Right lobe of liver (tissue), 6 donors: ENCODE measurements around the gene FAM228B. TPM values are rescaled to one million over a fixed set of nuclear protein-coding genes. Genes with fewer than 3 reads are reported as not detected.

ENCODE experiments used
- ATAC-seq, 4 donors: fragments of 200-7000 bp; cut with Tn5 transposase; one replicate each; pipeline ENCODE4 v1.9.1; 2020; ENCODE audit warnings: mild to moderate bottlenecking in 4 of 4, moderate library complexity in 4 of 4
- DNase-seq, 3 donors: peaks; one replicate each; pipeline ENCODE4 v3.0.0-alpha.2; 2020
- H3K27ac ChIP-seq, 3 donors: fragments of 200-600 bp; one replicate each; pipeline ENCODE4 v1.8.0; 2022
- H3K27me3 ChIP-seq, 2 donors: fragments of 200-600 bp; one replicate each; pipeline ENCODE4 v1.8.0; 2022
- H3K36me3 ChIP-seq, 4 donors: fragments of 200-600 bp; sonication (generic) in 1 of 4; one replicate each; pipeline versions ENCODE4 v1.5.1 to v1.8.0; 2017 to 2022; ENCODE audit warnings: control low read depth in 1 of 4
- H3K4me1 ChIP-seq, 4 donors: fragments of 200-600 bp; sonication (generic) in 1 of 4; one replicate each; pipeline versions ENCODE4 v1.5.1 to v1.8.0; 2017 to 2022; ENCODE audit warnings: control low read depth in 1 of 4
- H3K4me3 ChIP-seq, 3 donors: fragments of 200-600 bp; one replicate each; pipeline ENCODE4 v1.8.0; 2022
- H3K9me3 ChIP-seq, 4 donors: fragments of 200-600 bp; sonication (generic) in 1 of 4; one replicate each; pipeline versions ENCODE4 v1.5.1 to v1.8.0; 2017 to 2022; ENCODE audit warnings: control low read depth in 1 of 4
- POLR2A ChIP-seq: fragments of 450-650 bp; IDR thresholded peaks from one replicate; pipeline ENCODE4 v1.6.1; 2017; ENCODE audit warnings: antibody characterized with exemption, mild to moderate bottlenecking
- WGBS: methylation state at CpG from one replicate; pipeline ENCODE4 v1.1.6; 2018; ENCODE audit warnings: low coverage, low lambda C conversion rate; ENCODE audit not compliant: insufficient coverage; ENCODE audit errors: missing lambda C conversion rate; 5-methylcytosine and 5-hydroxymethylcytosine counted together
- intact Hi-C, 2 donors: fragments of 100-400 bp; cut with DNase I; formaldehyde crosslinking; loops; one replicate each; pipeline versions ENCODE4 v1.11.2 to v1.14.1; 2022
- total RNA-seq, 6 experiments: library from RNA; depleted of rRNA in 2 of 6; stranded (reverse); fragments of >200 nt in 2 of 6; fragmentation: NEBNext Ultra II Directional in 3 of 6; extraction: Animal tissue kit (Norgen Biotek cat#: 25700) in 3 of 6; gene quantifications; one replicate each; pipeline versions ENCODE4 v1.1.0 to v1.2.4, GENCODE V29; 2016 to 2023
- TF ChIP-seq, protein P1 (sequence below), 4 donors: fragments of 200-600 bp in 3 of 4; fragments of 450-650 bp in 1 of 4; IDR thresholded peaks; one replicate each; pipeline versions ENCODE4 v1.5.1 to v1.8.0; 2016 to 2022; ENCODE audit warnings: antibody characterized with exemption in 4 of 4, mild to moderate bottlenecking in 2 of 4
- donor health status: DM: no; HTN: yes; CAD: no.
- donor health status: DM: no; HTN: no; CAD: no.
- donor health status: DM: no; HTN: no; CAD: no.
- donor health status: DM: no; HTN: yes; CAD: no.
- donor health status: DM: no; HTN: yes; CAD: no.

FAM228B gene
- total RNA-seq, 6 experiments from 2014 or later = 2.8 to 4.6 (median 3.7) TPM

DNA sequence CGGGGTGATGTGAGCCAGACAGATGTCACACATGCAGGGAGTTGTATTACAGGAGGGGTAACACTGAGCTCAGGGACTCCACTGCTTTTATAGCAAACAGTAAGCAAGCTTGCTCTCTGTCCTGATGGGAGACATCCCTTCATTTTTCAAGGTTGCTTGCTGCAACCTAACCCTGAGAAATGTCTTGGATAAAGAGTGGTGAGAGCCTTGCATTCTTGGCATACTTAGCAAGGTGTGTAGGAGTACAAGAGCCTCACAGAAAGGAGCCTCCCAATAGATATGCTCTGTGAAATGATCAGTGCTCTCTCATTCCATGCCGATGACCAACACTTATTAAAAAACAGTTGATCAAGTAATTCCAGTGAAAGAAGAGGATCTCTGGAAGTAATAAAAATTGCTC, 8.2 kb upstream of the FAM228B start:
- Histone ChIP-seq H3K27ac (no peak overlapping the region), H3K4me3 (no peak overlapping the region), H3K4me1 (no peaks in the 10 kb centered on the region), H3K36me3 (no peaks in the 10 kb centered on the region), H3K9me3 (no peaks in the 10 kb centered on the region), H3K27me3 (no peaks in the 10 kb centered on the region)
- DNase-seq = no peak
- ATAC-seq = no peak
- 50% methylated on average over 2 of the region's 2 CpGs for WGBS
- intact Hi-C loops = no loop called here
- no peak for TF ChIP-seq POLR2A
- TF ChIP-seq, protein P1, sequence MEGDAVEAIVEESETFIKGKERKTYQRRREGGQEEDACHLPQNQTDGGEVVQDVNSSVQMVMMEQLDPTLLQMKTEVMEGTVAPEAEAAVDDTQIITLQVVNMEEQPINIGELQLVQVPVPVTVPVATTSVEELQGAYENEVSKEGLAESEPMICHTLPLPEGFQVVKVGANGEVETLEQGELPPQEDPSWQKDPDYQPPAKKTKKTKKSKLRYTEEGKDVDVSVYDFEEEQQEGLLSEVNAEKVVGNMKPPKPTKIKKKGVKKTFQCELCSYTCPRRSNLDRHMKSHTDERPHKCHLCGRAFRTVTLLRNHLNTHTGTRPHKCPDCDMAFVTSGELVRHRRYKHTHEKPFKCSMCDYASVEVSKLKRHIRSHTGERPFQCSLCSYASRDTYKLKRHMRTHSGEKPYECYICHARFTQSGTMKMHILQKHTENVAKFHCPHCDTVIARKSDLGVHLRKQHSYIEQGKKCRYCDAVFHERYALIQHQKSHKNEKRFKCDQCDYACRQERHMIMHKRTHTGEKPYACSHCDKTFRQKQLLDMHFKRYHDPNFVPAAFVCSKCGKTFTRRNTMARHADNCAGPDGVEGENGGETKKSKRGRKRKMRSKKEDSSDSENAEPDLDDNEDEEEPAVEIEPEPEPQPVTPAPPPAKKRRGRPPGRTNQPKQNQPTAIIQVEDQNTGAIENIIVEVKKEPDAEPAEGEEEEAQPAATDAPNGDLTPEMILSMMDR (IDR thresholded peaks at IDR 0.05) = no peak

DNA sequence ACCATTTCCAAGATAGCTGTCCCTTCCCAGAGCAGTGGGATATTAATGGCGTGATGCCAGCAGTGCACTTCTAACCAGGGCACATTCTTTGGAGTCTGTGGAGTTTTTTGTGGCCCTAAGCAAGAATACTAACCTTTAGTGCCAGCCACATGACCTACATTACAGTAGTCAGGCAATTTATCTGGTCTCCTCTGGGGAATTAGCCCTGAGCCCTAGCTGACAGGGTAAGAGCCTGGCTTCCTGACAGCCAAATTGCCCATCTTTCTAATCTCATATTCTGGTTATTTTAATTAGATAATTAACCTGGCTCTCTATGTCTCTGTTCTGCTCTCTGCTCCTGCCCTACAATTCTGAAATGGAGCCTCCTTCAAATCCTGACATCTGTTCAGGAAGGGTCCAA, 5.4 kb upstream of the FAM228B start:
- no peak for TF ChIP-seq POLR2A
- TF ChIP-seq, protein P1 (IDR thresholded peaks at IDR 0.05) = no peak
- no peak for ATAC-seq
- WGBS = 50% methylated on average over 1 of the region's 1 CpG
- no peak for DNase-seq
- no peaks in the 10 kb centered on the region for H3K36me3 ChIP-seq
- H3K4me1 ChIP-seq = no peaks in the 10 kb centered on the region
- no peaks in the 10 kb centered on the region for H3K27me3 ChIP-seq
- H3K27ac ChIP-seq = no peak overlapping the region
- no peaks in the 10 kb centered on the region for H3K9me3 ChIP-seq
- intact Hi-C loops = no loop called here
- H3K4me3 ChIP-seq = no peak overlapping the region

DNA sequence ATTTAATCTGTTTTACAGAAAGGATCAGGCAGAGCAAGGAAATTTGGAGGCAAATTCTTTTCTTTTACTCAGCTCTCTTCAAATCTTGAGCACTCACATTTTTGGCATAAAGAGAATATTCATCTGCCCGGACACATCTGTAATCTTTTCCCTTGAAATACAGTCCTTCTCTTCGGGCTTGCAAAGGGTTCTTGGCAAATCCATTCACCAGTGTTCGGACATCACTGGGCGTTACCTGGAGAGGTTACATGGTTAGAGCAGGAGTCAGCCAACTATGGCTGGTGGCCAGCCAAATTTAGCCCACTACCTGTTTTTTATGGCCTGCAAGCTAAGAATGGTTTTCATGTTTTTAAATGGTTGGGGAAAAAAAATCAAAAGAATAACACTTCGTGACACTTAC, 2.2 kb upstream of the FAM228B start:
- TF ChIP-seq, protein P1 (IDR thresholded peaks at IDR 0.05) = no peak
- TF ChIP-seq POLR2A = no peak
- no peaks in the 10 kb centered on the region for H3K36me3 ChIP-seq
- H3K27me3 ChIP-seq = no peaks in the 10 kb centered on the region
- DNase-seq (no peak), ATAC-seq (no peak)
- no peaks in the 10 kb centered on the region for H3K9me3 ChIP-seq
- intact Hi-C loops = no loop called here
- H3K4me1 ChIP-seq = no peaks in the 10 kb centered on the region
- H3K27ac ChIP-seq = no peak overlapping the region
- 86% methylated on average over 3 of the region's 5 CpGs for WGBS
- H3K4me3 ChIP-seq = no peak overlapping the region

DNA sequence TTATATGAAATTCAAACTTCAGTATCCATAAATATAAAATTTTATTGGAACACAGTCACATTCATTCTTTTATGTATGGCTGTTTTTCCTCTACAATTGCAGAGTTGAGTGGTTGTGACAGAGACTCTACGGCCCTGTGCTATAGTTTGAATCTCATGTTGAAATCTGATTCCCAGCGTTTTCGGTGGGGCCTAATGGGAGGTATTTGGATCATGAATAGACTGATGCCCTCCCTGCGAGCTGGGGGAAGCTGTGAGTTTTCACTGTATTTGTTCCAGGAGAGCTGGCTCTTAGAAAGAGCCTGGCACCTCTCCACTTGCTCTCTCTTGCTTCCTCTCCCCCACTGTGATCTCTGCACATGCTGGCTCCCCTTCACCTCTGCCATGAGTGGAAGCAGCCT, 1.8 kb upstream of the FAM228B start:
- H3K36me3 ChIP-seq = no peaks in the 10 kb centered on the region
- no peak overlapping the region for H3K27ac ChIP-seq
- intact Hi-C loops = no loop called here
- no peaks in the 10 kb centered on the region for H3K4me1 ChIP-seq
- no peaks in the 10 kb centered on the region for H3K9me3 ChIP-seq
- H3K4me3 ChIP-seq = no peak overlapping the region
- ATAC-seq (no peak), DNase-seq (no peak)
- TF ChIP-seq, protein P1 (IDR thresholded peaks at IDR 0.05) = no peak
- TF ChIP-seq POLR2A = no peak
- no peaks in the 10 kb centered on the region for H3K27me3 ChIP-seq
- WGBS = 89% methylated on average over 3 of the region's 4 CpGs
